Activated CD4-positive, alpha-beta T cell treated with anti-CD3 and anti-CD28 coated beads for 1 hour (primary cell): ENCODE results near the gene PATE2.

ENCODE experiments used
- DNase-seq: peaks from one replicate; pipeline ENCODE4 v3.0.0-alpha.2; 2020

The PATE2 gene

GRCh38 chr11:125778728-125779127, at the start of gene PATE2:
PATE2 (minus strand) TSS chr11:125778828; CDS start chr11:125778773, 55 bp downstream.
- DNase-seq: no peak

DNA sequence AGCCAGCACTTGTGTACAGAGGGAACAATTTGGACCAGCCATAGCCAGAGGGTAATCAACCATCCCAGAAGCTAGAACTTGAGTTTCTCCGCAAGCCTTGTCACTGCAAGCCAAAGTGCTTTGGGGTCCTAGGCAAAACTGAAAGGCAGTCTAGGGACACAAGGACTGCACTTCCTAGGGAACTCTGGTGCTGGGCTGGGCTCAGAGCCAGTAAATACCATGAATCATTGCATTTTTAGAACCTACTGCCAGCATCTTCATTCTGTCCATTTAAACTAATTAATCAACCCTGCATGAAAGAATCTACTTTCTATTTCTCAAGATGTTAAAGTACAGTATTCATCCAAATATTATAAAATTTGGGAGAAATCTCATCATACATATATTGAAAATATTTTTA, 29.3 kb upstream of the PATE2 start:
- DNase-seq: no peak

- DNase-seq: no peak
Measured at GRCh38 chr11:125802387-125802786, 23.8 kb upstream of the PATE2 start.

DNA sequence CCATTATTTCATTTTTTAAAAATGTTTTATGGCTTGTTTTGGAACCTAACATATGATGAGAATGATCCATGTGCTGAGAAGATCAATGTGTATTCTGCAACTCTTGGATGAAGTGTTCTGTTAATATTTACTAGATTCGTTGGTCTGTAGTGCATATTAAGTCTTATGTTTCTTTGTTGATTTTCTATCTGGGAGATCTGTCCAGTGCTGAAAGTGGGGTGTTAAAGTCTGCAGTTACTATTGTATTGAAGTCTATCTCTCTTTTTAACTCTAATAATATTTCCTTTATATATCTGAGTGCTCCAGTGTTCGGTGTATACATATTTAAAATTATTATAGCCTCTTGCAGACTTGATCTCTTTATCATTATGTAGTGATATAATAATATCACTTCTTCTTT, 21.2 kb upstream of the PATE2 start:
- no peak for DNase-seq

GRCh38 chr11:125797641-125798040, 19.0 kb upstream of the PATE2 start:
- DNase-seq: no peak

DNA sequence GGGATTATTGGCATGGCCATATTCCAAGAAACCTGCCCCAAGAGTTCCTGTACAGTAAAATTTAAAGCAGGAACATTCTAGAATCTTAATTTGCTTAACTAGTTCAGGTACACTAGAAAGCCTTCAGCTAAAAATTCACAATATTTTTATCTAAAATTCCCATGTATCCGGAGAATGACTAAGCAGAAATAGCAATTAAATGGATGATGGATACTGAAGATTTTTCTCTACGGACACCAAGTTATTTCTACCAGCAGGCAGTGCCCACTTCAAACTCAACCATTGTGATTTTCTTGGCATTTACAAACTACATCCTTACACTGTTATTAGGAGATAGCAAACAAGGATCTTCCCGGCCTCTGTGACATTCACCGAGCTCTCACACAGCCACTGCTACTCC, 12.2 kb upstream of the PATE2 start:
- no peak for DNase-seq

DNA sequence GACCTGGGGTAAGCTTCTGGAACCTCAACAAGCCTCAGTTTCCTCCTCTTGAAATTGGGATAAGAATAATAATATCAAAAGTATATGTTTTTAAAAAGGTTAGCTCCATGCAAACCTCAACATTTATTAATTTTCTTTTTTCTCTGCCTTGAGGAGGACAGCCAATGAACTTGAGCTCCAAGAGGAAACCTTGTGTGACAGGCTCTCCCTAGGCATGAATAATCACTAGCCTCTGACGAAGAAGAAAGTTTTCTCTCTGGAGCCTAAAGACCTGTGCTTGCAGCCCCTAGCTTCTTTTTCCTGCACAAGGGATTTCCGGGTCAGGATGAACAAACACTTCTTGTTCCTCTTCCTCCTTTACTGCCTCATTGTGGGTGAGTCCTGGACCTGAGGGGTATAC, 9.2 kb upstream of the PATE2 start, which contains the start of gene PATE3:
PATE3 (plus strand) TSS at position 301 of the 400 bp plus-strand sequence; CDS start at position 326, 25 bp downstream.
- no peak for DNase-seq

- no peak for DNase-seq
Measured at GRCh38 chr11:125784678-125785077, 6.0 kb upstream of the PATE2 start.

DNA sequence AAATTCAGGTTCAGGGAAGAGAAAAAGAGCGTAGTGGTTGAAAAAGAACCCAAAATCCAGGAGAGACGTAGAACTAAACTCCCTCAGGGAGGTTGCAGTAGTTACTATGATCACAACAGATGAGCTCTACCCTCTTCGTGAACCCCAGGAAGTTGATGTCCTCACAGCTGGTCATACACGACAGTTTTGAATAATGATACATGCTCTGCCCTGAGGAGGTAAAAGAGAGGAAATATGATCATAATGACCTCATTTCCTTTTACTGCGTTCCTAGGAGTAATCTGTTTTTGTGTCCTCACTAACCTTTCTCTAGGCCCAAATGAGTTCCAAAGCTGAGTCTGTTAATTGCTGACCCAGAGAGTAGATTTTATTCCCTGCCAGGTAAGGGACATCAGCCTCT, 1.3 kb downstream of the PATE2 start:
- no peak for DNase-seq

DNA sequence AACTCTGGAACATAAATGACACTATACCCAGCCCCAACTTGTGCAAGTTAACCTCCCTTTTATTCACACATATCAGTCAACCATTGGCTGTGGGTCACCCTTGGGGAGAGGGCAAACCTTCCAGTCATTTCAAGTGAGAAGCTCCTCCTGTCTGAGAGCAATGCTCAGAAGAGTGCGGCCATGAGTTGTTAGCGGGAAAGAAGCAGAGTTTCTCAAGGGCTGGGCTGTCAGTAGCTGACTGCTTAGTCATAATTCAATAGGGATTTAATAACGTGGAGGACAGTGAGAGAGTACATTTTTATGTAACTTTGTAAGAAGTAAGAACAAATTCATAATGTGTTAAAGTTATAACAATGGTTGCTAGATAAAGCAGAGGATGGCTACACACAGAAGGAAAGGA, 5.1 kb downstream of the PATE2 start:
- DNase-seq: no peak

DNA sequence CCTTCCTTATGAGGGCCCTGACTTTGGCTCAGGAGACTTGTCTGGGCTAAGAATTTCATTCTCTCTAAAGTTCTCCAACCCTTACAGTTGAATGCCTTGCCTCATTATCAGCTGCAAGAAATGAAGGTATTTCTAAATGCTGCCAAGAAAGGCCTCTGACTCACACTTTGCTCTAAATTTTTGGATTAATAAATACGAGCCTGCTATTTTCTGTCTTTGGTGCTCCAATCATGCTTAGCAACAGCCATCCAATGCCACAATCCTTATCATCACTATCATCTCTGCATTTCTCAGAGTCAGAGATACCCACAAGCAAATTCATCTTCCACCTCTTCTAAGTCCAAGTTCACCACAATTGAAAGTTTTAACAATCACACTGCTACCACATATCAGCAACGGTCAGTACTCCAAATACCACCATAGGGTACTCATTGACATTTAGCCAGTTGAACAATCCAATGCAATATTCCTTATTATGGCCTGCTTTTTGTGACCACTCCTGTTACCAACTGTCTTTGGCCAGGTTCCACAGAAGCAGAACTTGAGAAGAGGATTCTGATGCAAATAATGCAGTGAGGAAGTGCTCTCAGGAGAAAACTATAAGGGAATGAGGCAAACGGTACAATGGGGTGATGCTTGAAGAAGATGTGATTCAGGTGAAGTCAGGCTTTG, 5.7 kb downstream of the PATE2 start:
- no peak for DNase-seq

GRCh38 chr11:125770583-125770982, 8.0 kb downstream of the PATE2 start:
- DNase-seq: no peak

DNA sequence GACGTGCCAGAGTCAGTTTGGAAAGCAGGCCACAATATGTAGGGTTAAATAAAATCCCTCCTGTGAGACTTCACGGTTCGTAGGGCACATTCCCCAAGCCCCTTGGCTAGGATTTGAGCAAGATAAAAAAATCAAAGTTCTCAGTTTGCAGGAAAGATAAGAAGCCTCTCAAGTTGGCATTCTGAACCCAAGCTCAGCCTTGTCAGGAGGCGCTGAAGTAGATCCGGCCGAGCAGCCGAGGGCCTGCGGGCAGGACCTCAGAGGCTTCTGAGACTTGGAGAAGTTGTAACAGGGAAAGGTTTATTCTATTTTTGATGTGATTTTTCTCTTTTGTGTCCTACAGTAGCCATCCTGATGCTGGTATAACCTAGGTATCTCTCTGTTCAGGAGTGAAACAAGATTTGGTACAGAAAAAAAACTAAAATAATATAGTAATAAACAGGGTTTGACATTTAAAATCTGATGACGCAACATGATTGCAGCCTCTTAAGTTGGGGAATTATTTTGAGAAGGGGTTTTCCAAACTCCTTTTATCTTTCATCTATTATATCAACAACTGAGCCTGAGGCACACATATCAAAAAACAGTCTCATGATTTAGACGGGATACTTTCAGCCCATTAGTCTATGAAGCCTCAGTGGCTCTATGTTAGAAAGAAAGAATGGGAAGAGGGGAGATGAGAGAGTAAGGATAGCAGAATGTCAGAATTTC, 10.1 kb downstream of the PATE2 start:
- no peak for DNase-seq

- DNase-seq: no peak
Measured at GRCh38 chr11:125766251-125766650, 12.4 kb downstream of the PATE2 start.

DNA sequence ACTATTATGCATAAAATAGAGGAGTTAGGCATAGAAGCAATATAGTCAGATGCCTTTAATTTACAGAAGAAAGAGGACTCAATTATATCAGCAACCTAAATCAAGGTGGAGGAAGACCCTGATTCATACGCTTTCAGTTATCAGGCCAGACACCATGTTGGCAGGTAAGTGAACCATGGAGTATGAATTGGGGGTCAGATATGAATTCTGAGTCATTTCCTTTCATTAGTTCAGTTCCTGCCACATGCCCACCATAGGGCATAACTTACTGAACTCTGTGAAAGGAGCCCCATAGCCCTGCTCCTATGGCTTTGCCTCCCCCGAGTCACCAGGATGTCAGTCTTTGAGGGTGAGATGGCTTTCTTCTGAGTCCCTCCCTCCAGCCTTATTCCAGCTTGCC, 15.1 kb downstream of the PATE2 start:
- DNase-seq: no peak

DNA sequence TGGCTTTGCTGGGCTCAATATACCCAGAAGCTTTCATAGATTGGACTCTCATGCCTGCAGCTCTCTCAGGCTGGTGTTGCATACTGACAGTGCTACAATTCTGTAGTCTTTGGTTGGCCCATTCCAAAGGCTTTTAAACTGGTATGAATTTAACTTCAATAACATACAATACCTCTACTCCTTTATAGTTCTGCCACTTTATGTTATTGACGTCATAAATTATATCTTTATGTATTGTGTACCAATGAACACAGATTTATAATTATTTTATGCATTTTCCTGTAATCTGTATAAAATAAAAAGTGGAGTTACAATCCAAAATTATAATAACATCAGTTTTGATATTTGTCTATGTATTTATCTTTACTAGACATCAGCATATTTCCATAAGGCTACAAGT, 16.2 kb downstream of the PATE2 start:
- no peak for DNase-seq

DNA sequence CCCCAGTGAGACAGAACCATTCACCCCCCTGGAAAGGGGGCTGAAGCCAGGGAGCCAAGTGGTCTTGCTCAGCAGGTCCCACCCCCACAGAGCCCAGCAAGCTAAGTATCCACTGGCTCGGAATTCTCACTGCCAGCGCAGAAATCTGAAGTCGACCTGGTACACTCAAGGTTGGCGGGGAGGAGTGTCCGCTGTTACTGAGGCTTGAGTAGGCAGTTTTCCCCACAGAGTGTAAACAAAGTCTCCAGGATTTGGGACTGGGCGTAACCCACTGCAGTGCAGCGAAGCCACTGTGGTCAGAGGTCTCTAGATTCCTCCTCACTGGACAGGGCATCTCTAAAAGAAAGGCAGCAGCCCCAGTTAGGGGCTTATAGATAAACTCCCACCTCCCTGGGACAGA, 22.6 kb downstream of the PATE2 start:
- no peak for DNase-seq

- DNase-seq: no peak
Measured at GRCh38 chr11:125750629-125751028, 28.0 kb downstream of the PATE2 start.

- DNase-seq: no peak
Measured at GRCh38 chr11:125745979-125746378, 32.6 kb downstream of the PATE2 start, which contains the start of gene PATE1. PATE1 (plus strand) TSS chr11:125746279; CDS start chr11:125746305, 26 bp downstream.

- no peak for DNase-seq
Measured at GRCh38 chr11:125743681-125744080, 34.9 kb downstream of the PATE2 start.

GRCh38 chr11:125740617-125741016, 38.0 kb downstream of the PATE2 start:
- DNase-seq: no peak

DNA sequence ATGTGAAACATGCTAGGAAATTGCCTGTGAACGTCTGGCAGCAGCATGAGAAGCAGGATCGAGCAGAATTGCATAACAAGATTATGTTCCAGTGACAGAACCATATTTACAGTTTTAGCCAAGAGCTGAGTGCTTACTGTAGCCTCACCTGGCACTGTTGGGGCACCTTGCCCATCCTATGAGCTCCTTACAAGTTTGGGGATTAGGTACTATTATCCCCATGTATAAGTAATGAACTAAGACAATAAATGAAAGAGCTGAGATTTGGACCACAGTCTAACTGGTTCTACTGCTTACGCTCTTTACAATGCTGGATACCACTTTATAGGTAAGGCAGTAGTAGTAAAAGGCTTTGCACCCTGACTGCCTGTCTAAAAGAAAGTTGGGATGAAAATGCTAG, 49.7 kb downstream of the PATE2 start:
- no peak for DNase-seq
